Smooth muscle cell (in vitro differentiated cells): ENCODE measurements around the gene PGAM5. TPM values are rescaled to one million over a fixed set of nuclear protein-coding genes. Genes with fewer than 3 reads are reported as not detected.

Source experiments
- DNase-seq: peaks from one replicate; lab custom pipeline; 2025; ENCODE audit not compliant: unreplicated experiment; lab: John Stamatoyannopoulos, UW
- H2AFZ ChIP-seq: fragments of 200-600 bp; sonication (generic); 2 replicates; pipeline ENCODE4 v1.6.0; 2016; ENCODE audit warnings: antibody characterized with exemption, low read depth, mild to moderate bottlenecking
- H3F3A ChIP-seq: fragments of 200-600 bp; sonication (generic); 2 replicates; pipeline ENCODE4 v1.6.0; 2017; ENCODE audit warnings: antibody characterized with exemption, low read depth
- H3K27ac ChIP-seq: fragments of 200-600 bp; sonication (generic); 2 replicates; pipeline ENCODE4 v1.5.1; 2016; ENCODE audit warnings: low read depth, mild to moderate bottlenecking
- H3K27me3 ChIP-seq: fragments of 200-600 bp; sonication (generic); 2 replicates; pipeline ENCODE4 v1.6.1; 2016; ENCODE audit warnings: low read depth, mild to moderate bottlenecking
- H3K36me3 ChIP-seq: fragments of 200-600 bp; sonication (generic); 2 replicates; pipeline ENCODE4 v1.5.1; 2016; ENCODE audit warnings: low read depth
- H3K4me1 ChIP-seq: fragments of 200-600 bp; sonication (generic); 2 replicates; pipeline ENCODE4 v1.5.1; 2016; ENCODE audit warnings: low read depth
- H3K4me2 ChIP-seq: fragments of 200-600 bp; sonication (generic); 2 replicates; pipeline ENCODE4 v1.6.0; 2016; ENCODE audit warnings: mild to moderate bottlenecking
- H3K4me3 ChIP-seq: fragments of 200-600 bp; sonication (generic); 2 replicates; pipeline ENCODE4 v1.5.1; 2016; ENCODE audit warnings: mild to moderate bottlenecking
- H3K79me2 ChIP-seq: fragments of 200-600 bp; sonication (generic); 2 replicates; pipeline ENCODE4 v1.6.0; 2016; ENCODE audit warnings: low read depth, mild to moderate bottlenecking
- H3K9ac ChIP-seq: fragments of 200-600 bp; sonication (generic); 2 replicates; pipeline ENCODE4 v1.6.0; 2016; ENCODE audit warnings: low read depth
- H3K9me3 ChIP-seq: fragments of 200-600 bp; sonication (generic); replicated peaks from 2 replicates; pipeline ENCODE4 v1.5.1; 2016; ENCODE audit warnings: low read depth
- H4K20me1 ChIP-seq: fragments of 200-600 bp; sonication (generic); 2 replicates; pipeline ENCODE4 v1.6.0; 2016; ENCODE audit warnings: low read depth
- WGBS: methylation state at CpG from one replicate; pipeline ENCODE4 v1.1.7; 2016; ENCODE audit warnings: low lambda C conversion rate; 5-methylcytosine and 5-hydroxymethylcytosine counted together
- polyA plus RNA-seq: library from polyadenylated mRNA; unstranded; fragments of >200 nt; fragmentation: Nextera tagmentation; extraction: Ambion mirVana; gene quantifications from 2 replicates; pipeline ENCODE4 v1.2.1, GENCODE V29; 2016
- total RNA-seq: library from RNA; depleted of rRNA; stranded (reverse); fragments of >200 nt; gene quantifications from 2 replicates; pipeline ENCODE4 v1.2.3, GENCODE V29; 2014
- TF ChIP-seq, protein P1 (sequence below): fragments of 200-600 bp; sonication (generic); IDR thresholded peaks from 2 replicates; pipeline ENCODE4 v1.5.1; 2017; ENCODE audit warnings: borderline replicate concordance, mild to moderate bottlenecking, antibody characterized with exemption; ENCODE audit not compliant: insufficient read depth, poor library complexity, severe bottlenecking

Gene PGAM5
- total and polyA plus RNA-seq, 2 experiments from 2014 or later: 13.5 to 16.8 TPM

GRCh38 chr12:132740313-132740646, 29.6 kb downstream of the PGAM5 start:
- H3K27ac ChIP-seq: no peak overlapping the region
- H3K4me2 ChIP-seq: no peak overlapping the region
- H3K27me3 ChIP-seq: no peaks in the 10 kb centered on the region
- DNase-seq: no peak
- peaks cover 41% of the 10 kb centered on the region for H3K79me2 ChIP-seq
- peaks cover 90% of the 10 kb centered on the region for H4K20me1 ChIP-seq
- H3K4me3 ChIP-seq: no peak overlapping the region
- H3K9ac ChIP-seq: no peak overlapping the region
- peaks cover 23% of the 10 kb centered on the region for H3K36me3 ChIP-seq
- 98% methylated on average over 6 of the region's 6 CpGs for WGBS
- H3K4me1 ChIP-seq: no peaks in the 10 kb centered on the region
- TF ChIP-seq, protein P1, sequence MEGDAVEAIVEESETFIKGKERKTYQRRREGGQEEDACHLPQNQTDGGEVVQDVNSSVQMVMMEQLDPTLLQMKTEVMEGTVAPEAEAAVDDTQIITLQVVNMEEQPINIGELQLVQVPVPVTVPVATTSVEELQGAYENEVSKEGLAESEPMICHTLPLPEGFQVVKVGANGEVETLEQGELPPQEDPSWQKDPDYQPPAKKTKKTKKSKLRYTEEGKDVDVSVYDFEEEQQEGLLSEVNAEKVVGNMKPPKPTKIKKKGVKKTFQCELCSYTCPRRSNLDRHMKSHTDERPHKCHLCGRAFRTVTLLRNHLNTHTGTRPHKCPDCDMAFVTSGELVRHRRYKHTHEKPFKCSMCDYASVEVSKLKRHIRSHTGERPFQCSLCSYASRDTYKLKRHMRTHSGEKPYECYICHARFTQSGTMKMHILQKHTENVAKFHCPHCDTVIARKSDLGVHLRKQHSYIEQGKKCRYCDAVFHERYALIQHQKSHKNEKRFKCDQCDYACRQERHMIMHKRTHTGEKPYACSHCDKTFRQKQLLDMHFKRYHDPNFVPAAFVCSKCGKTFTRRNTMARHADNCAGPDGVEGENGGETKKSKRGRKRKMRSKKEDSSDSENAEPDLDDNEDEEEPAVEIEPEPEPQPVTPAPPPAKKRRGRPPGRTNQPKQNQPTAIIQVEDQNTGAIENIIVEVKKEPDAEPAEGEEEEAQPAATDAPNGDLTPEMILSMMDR: no peak
- no peaks in the 10 kb centered on the region for H3F3A ChIP-seq
- no peak overlapping the region for H2AFZ ChIP-seq
- no peaks in the 10 kb centered on the region for H3K9me3 ChIP-seq

DNA sequence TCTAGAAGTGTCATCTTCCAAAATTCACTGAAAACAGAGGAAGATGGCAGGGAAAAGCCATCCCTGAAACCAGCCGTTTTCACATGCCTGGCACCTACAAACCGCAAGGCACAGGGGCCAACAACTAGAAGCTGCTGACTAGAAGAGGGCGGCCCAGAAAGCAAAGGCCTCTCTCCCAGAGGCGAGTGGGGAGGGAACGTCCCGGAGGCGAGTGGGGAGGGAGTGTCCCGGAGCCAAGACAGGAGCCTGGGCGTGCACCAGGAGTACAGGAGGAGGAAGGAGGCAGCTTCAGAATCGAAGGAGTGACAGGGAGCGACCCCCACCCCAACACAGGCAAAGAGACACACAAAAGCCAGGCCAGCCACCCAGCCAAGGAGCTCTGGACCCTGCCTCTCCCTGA, 30.0 kb downstream of the PGAM5 start:
- TF ChIP-seq, protein P1: no peak
- no peak overlapping the region for H3K9ac ChIP-seq
- no peak overlapping the region for H3K27ac ChIP-seq
- H3K27me3 ChIP-seq: no peaks in the 10 kb centered on the region
- peaks cover 90% of the 10 kb centered on the region for H4K20me1 ChIP-seq
- no peak for DNase-seq
- no peak overlapping the region for H3K4me2 ChIP-seq
- peaks cover 19% of the 10 kb centered on the region for H3K36me3 ChIP-seq
- no peaks in the 10 kb centered on the region for H3F3A ChIP-seq
- no peak overlapping the region for H2AFZ ChIP-seq
- H3K4me1 ChIP-seq: no peaks in the 10 kb centered on the region
- no peaks in the 10 kb centered on the region for H3K9me3 ChIP-seq
- 96% methylated on average over 11 of the region's 11 CpGs for WGBS
- peaks cover 44% of the 10 kb centered on the region for H3K79me2 ChIP-seq
- H3K4me3 ChIP-seq: no peak overlapping the region

GRCh38 chr12:132741620-132742019, 31.0 kb downstream of the PGAM5 start:
- Histone ChIP-seq H3K79me2 (peaks cover 53% of the 10 kb centered on the region), H3K4me3 (no peak overlapping the region), H3K9ac (no peak overlapping the region), H3F3A (no peaks in the 10 kb centered on the region), H2AFZ (no peak overlapping the region), H3K27me3 (no peaks in the 10 kb centered on the region), H3K4me1 (no peaks in the 10 kb centered on the region), H4K20me1 (peaks cover 96% of the 10 kb centered on the region), H3K9me3 (no peaks in the 10 kb centered on the region), H3K36me3 (peaks cover 17% of the 10 kb centered on the region), H3K27ac (no peak overlapping the region), H3K4me2 (no peak overlapping the region)
- no peak for DNase-seq
- 93% methylated on average over 8 of the region's 8 CpGs for WGBS
- TF ChIP-seq, protein P1: no peak

DNA sequence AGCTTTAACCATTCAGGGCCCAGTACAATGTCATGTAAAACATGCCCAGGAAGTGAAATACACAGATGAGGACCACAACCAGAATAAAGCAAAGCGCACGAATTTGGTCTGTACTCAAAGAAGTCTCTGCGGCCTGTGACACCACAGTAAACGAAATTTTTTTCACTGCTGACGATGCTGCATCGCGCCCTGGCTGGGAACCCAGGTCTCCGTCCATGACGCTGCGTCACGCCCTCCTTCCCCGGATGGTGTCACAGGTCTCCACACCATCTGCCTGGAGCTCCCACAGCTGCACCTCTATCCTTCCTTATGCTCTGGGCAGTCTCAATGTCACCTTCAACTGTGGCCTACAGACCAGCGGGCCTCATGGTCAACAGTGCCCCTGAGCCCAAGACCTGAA, 33.2 kb downstream of the PGAM5 start:
- H2AFZ ChIP-seq: no peak overlapping the region
- H3K27me3 ChIP-seq: no peaks in the 10 kb centered on the region
- H3K9ac ChIP-seq: no peak overlapping the region
- H3K79me2 ChIP-seq: peaks cover 68% of the 10 kb centered on the region
- DNase-seq: no peak
- no peak overlapping the region for H3K4me3 ChIP-seq
- 98% methylated on average over 13 of the region's 13 CpGs for WGBS
- H3K27ac ChIP-seq: no peak overlapping the region
- H3K4me2 ChIP-seq: no peak overlapping the region
- no peaks in the 10 kb centered on the region for H3F3A ChIP-seq
- peaks cover 98% of the 10 kb centered on the region for H4K20me1 ChIP-seq
- H3K36me3 ChIP-seq: peaks cover 24% of the 10 kb centered on the region
- H3K4me1 ChIP-seq: no peaks in the 10 kb centered on the region
- TF ChIP-seq, protein P1: no peak
- H3K9me3 ChIP-seq: no peaks in the 10 kb centered on the region
